Measurements from ENCODE around the gene SEC14L2.
"Not testable (repeated sequence)": the region's sequence is repeated elsewhere in the genome, so short reads cannot be mapped to it uniquely, and the experiment has no call there.

DNA sequence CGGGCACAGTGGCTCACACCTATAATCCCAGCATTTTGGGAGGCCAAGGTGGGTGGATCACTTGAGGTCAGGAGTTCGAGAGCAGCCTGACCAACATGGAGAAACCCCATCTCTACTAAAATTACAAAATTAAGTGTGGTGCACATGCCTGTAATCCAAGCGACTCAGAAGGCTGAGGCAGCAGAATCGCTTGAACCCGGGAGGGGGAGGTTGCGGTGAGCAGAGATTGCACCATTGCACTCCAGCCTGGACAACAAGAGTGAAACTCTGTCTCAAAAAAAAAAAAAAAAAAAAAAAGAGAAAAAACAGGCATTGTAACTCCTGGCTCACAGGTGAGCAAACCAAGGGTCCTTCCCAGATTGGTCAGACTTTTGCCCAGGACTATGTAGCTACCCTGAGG, 63.7 kb downstream of the SEC14L2 start:
- not testable (repeated sequence) for TF ChIP-seq NPAS2 (CRISPR knock-in tag; IDR thresholded peaks at IDR 0.05; ENCODE audit: borderline replicate concordance); POLR2AphosphoS2 (conservative IDR thresholded peaks at IDR 0.05; ENCODE audit: low read length); RAD21 (conservative IDR thresholded peaks at IDR 0.05 in 1 of 2, IDR thresholded peaks at IDR 0.05 in 1 of 2); EP300 (IDR thresholded peaks at IDR 0.05); BHLHE40 (IDR thresholded peaks at IDR 0.05; ENCODE audit: low read depth, low read length); KDM1A (IDR thresholded peaks at IDR 0.05; ENCODE audit: low read depth); SREBF2 (IDR thresholded peaks at IDR 0.05); JUN (IDR thresholded peaks at IDR 0.05)
- TF ChIP-seq, protein P1, sequence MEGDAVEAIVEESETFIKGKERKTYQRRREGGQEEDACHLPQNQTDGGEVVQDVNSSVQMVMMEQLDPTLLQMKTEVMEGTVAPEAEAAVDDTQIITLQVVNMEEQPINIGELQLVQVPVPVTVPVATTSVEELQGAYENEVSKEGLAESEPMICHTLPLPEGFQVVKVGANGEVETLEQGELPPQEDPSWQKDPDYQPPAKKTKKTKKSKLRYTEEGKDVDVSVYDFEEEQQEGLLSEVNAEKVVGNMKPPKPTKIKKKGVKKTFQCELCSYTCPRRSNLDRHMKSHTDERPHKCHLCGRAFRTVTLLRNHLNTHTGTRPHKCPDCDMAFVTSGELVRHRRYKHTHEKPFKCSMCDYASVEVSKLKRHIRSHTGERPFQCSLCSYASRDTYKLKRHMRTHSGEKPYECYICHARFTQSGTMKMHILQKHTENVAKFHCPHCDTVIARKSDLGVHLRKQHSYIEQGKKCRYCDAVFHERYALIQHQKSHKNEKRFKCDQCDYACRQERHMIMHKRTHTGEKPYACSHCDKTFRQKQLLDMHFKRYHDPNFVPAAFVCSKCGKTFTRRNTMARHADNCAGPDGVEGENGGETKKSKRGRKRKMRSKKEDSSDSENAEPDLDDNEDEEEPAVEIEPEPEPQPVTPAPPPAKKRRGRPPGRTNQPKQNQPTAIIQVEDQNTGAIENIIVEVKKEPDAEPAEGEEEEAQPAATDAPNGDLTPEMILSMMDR (IDR thresholded peaks at IDR 0.05), result not testable (repeated sequence)
- TF ChIP-seq, protein P2, sequence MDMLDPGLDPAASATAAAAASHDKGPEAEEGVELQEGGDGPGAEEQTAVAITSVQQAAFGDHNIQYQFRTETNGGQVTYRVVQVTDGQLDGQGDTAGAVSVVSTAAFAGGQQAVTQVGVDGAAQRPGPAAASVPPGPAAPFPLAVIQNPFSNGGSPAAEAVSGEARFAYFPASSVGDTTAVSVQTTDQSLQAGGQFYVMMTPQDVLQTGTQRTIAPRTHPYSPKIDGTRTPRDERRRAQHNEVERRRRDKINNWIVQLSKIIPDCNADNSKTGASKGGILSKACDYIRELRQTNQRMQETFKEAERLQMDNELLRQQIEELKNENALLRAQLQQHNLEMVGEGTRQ (IDR thresholded peaks at IDR 0.05), result not testable (repeated sequence)
- TF ChIP-seq, protein P3, sequence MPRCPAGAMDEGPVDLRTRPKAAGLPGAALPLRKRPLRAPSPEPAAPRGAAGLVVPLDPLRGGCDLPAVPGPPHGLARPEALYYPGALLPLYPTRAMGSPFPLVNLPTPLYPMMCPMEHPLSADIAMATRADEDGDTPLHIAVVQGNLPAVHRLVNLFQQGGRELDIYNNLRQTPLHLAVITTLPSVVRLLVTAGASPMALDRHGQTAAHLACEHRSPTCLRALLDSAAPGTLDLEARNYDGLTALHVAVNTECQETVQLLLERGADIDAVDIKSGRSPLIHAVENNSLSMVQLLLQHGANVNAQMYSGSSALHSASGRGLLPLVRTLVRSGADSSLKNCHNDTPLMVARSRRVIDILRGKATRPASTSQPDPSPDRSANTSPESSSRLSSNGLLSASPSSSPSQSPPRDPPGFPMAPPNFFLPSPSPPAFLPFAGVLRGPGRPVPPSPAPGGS (IDR thresholded peaks at IDR 0.05), result not testable (repeated sequence)
- TF ChIP-seq, protein P4, sequence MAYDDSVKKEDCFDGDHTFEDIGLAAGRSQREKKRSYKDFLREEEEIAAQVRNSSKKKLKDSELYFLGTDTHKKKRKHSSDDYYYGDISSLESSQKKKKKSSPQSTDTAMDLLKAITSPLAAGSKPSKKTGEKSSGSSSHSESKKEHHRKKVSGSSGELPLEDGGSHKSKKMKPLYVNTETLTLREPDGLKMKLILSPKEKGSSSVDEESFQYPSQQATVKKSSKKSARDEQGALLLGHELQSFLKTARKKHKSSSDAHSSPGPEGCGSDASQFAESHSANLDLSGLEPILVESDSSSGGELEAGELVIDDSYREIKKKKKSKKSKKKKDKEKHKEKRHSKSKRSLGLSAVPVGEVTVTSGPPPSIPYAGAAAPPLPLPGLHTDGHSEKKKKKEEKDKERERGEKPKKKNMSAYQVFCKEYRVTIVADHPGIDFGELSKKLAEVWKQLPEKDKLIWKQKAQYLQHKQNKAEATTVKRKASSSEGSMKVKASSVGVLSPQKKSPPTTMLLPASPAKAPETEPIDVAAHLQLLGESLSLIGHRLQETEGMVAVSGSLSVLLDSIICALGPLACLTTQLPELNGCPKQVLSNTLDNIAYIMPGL (CRISPR knock-in tag; IDR thresholded peaks at IDR 0.05; ENCODE audit: borderline replicate concordance), result not testable (repeated sequence)
